Measurements from ENCODE around the gene SLC7A6.
A peak's percentile ranks its signal among the peaks of the same experiment; 100 is the strongest.

The SLC7A6 gene

DNA sequence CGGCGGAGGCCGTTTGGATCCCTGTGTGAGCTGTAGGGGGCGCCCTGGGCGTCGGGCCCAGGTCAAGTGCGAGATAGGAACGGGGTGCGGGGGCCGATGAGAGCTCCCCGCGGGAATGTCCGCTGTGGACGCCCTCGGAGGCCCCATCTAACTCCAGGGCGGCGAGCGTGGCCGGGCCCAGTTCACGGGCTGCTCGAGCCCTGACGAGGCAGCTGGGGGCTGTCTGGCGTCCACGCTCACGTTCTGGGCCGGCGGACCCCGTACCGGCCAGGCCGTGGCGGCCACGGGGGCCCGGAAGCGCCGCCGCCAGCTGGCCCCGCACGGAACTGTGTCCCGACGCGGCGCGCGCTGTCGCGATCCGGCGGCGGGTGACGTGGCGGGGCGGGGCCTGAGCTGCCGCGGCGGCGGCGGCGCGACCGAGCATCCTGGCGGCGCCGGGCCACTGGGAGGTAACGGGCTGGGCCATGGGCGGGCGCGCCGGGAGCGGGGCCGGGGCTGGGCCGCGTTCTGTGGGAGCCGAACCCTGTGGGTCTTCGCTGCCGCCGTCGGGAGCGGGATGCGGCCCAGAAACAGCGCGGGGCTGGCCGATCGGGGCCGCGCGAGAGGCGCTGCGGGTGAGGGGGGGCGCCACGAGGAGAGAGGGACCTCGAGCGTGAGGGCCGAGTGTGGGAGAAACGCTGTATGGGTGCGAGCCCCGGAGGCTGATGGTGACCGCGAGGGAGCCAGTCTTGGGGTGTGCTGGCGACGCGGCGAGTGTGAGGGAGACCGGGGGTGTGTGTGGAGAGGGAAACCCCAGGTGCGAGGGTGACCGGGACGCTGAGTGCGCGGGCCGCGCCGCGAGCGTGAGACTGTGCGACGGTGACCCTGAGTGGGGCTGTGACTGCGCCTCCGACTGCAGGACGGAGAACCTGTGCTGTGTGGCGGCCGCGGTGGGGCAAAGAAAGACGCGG lies at the start of gene SLC7A6:
Gene SLC7A6 (plus strand): TSS at position 399 of the 950 bp plus-strand sequence. CDS start 10,201 bp downstream, outside the sequence.
- peak; percentile 75 for DNase-seq (ENCODE audit: low read depth, low spot score)

DNA sequence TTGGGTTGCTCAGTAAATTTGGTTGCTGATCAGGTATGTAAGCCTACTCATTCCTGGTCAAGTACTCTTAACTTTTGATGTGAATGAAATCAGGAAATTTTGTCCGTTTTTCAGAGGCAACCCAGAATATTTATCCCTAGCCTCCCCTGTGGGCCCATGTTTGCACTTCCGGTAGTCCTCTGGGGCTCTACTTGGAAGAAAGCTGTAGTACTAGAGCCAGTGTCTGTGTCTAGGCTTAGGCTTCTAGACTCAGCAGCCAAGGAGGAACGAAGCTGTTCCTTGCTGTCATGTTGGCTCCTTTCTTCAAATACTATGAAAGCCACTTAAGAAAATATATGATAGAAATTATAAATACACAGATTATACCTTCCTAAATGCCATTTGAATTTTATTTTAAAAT lies 49.6 kb upstream of the SLC7A6 start:
- DNase-seq (ENCODE audit: low read depth, low spot score), result no peak

GRCh38 chr16:68215302-68215701 lies 49.0 kb upstream of the SLC7A6 start:
- no peak for DNase-seq (ENCODE audit: low read depth, low spot score)

- DNase-seq (ENCODE audit: low read depth, low spot score), result no peak
These were observed 48.1 kb upstream of the SLC7A6 start for GRCh38 chr16:68216240-68216639.

DNA sequence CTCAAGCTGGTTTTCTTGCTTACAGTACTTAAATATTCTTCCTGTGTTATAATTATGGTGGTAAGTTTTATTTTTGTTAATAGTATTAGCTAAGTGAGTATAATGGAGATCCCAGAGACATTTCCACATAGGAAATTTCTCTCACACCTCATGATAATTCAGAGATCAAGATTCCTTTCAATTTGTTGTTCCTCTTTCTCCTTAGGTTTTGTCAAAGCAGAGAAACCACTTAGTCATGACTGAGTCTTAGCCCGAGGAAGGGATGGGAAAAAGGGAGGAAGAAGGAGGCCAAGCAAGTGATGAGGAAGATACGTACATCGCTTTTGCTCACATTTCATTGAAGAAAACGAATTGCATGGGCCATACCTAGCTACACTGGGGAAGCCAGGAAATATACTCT lies 46.8 kb upstream of the SLC7A6 start:
- no peak for DNase-seq (ENCODE audit: low read depth, low spot score)

DNA sequence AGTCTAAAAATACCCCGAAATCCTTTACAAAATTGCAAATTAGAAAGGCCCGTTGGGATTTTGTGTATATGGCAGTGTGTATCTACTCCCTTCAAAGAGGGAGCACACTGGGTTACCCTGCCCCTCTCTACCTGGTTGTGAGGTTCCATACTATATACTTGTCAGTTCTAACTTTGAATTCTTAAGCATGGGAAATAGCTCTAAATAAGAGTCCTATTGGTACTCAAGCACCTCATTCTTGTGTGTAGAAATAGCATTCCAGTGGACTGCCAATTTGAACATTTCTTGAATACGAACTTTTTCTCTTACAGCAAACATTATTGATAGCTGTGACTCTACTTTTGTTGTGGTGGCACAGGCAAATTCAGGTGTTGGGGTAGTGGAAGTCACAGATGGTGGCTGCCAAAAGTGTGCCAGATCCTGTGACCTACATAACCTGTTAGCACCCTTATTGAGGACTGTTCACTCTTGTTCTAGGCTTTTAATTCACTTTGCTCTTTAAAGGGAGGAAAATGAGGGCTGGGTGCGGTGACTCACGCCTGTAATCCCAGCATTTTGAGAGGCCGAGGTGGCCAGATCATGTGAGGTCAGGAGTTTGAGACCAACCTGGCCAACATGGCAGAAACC lies 44.5 kb upstream of the SLC7A6 start:
- DNase-seq (ENCODE audit: low read depth, low spot score), result no peak

- DNase-seq (ENCODE audit: low read depth, low spot score), result no peak
These were observed 41.3 kb upstream of the SLC7A6 start for GRCh38 chr16:68223072-68223471.

GRCh38 chr16:68226116-68226515 lies 38.2 kb upstream of the SLC7A6 start:
- DNase-seq (ENCODE audit: low read depth, low spot score), result no peak

DNA sequence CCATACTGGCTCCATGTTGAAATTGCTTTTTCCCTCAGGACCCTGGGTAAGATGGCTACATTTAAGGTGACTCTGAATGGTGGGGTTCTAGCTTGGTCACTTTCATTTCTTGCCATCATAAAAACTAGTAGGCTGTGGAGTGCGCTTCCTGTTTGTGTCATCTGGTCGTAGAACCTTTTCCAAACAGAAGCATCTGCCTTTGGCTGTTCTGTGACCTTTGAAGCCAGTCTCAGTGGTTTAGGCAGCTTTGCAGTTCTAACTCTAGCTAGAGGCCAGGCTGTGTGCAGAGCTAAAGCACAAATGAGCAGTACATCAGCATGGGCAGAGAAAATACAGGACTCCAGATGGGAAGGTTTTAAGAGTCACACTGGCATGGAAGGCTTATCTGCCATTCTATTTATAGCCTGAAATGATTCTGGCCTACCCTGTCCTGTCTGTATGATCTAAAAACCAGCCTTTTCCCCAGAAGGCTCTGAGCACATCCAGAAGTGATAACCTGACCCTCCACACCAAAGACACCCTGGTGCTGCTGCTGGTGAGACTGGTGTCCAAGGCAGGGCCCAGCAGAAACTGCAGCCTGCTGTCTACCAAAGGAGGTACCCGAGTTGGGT lies 37.0 kb upstream of the SLC7A6 start:
- no peak for DNase-seq (ENCODE audit: low read depth, low spot score)

DNA sequence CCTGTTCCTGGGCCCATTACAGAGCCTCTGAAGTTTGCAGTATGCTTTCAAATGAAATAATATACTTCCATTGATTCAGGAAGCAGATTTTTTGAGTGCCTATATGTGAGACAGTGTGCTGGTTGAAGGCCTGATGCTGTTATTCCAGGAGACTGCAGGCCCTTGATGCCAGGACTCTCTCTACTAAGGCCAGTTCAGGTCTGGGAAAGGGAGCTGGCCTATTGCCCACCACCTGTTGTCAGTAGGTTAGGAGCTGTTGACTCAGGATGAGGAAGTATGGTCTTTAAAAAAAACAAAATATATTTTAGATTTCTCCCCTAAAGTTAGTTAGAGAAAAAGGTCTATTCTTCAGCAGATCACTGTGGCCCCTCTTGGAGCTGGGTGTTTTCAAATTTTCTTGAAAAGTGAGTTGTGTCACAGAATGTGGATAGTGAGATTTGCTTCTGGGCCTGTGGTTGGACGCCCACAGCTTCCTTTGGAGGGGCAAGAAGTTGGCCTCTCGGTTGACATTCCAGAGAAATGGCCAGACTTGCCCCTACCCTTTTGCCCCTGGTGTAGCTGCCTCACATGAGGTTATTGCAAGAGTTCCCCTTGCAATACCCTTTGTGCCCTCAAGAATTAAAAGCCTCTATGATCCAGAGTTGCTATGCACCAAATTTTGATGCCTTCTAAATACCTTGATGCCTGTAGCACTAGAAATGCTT lies 36.3 kb upstream of the SLC7A6 start:
- DNase-seq (ENCODE audit: low read depth, low spot score), result no peak

- DNase-seq (ENCODE audit: low read depth, low spot score), result no peak
These were observed 35.7 kb upstream of the SLC7A6 start for GRCh38 chr16:68228652-68229051.

GRCh38 chr16:68229431-68230175 lies 34.7 kb upstream of the SLC7A6 start:
- DNase-seq (ENCODE audit: low read depth, low spot score), result peak; percentile 71

- no peak for DNase-seq (ENCODE audit: low read depth, low spot score)
These were observed 34.2 kb upstream of the SLC7A6 start for GRCh38 chr16:68230176-68230571.

- DNase-seq (ENCODE audit: low read depth, low spot score), result no peak
These were observed 33.4 kb upstream of the SLC7A6 start for GRCh38 chr16:68230956-68231355.

- DNase-seq (ENCODE audit: low read depth, low spot score), result no peak
These were observed 32.8 kb upstream of the SLC7A6 start for GRCh38 chr16:68231384-68232136.

DNA sequence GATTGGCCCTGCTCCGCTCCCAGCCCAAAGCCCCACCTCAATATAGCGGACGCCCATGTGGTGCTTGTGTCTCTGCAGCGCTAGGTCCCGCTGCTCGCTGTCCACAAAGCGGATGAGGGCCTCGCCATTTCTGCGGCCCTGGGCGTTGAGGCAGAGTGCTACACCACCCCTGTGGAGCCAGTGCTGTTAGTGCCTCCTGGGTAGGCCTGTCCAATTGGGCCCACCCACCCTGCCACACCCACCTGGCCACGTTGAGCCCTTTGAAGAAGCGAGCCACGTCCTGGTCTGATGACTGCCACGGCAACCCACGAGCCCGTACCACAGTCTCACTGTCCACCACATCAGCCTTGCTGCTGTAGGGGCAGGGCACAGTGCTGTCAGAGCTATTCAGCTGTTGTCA lies 32.0 kb upstream of the SLC7A6 start:
- DNase-seq (ENCODE audit: low read depth, low spot score), result no peak

GRCh38 chr16:68233085-68233834 lies 31.1 kb upstream of the SLC7A6 start:
- DNase-seq (ENCODE audit: low read depth, low spot score), result no peak

DNA sequence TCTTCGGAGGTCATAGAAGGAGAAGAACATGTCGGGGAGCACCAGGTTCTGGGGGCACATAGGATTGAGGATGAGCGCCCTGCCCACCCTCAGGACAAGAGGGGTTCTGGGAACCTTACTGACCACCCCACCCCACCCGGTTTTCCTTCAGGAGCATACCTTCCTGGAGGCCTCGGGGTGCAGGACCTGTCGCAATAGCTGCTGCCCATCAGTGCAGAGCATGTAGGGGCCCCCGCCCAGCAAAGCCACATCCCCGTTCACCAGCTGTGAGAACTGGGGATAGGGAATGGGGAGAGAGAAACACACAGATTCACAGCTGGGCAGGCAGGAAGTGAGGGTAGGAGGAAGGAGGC lies 30.5 kb upstream of the SLC7A6 start:
- no peak for DNase-seq (ENCODE audit: low read depth, low spot score)

GRCh38 chr16:68234188-68235107 lies 29.9 kb upstream of the SLC7A6 start:
- DNase-seq (ENCODE audit: low read depth, low spot score), result peak; percentile 82

All from ELF-1 (cell line).